Uterus (tissue), 2 donors: ENCODE measurements around the gene PDAP1.
"Not testable (repeated sequence)": the region's sequence is repeated elsewhere in the genome, so short reads cannot be mapped to it uniquely, and the experiment has no call there.

Source experiments
- CTCF ChIP-seq, 4 experiments: fragments of 200-600 bp in 2 of 4; fragments of 450-650 bp in 2 of 4; sonication (generic) in 2 of 4; IDR thresholded peaks; one replicate each; pipeline ENCODE4 v1.5.1; 2016 to 2019; ENCODE audit warnings: antibody characterized with exemption in 4 of 4, mild to moderate bottlenecking in 2 of 4, moderate library complexity in 1 of 4
- POLR2A ChIP-seq, 2 donors: fragments of 450-650 bp; IDR thresholded peaks; one replicate each; pipeline ENCODE4 v1.6.1; 2016; ENCODE audit warnings: antibody characterized with exemption in 2 of 2, mild to moderate bottlenecking in 1 of 2, moderate library complexity in 1 of 2

- not testable (repeated sequence) for TF ChIP-seq CTCF, POLR2A (IDR thresholded peaks at IDR 0.05)
These were observed 23.6 kb upstream of the PDAP1 start for GRCh38 chr7:99431756-99432540.
